Melanocyte of skin (primary cell): ENCODE measurements around the gene LGALS4. TPM values are rescaled to one million over a fixed set of nuclear protein-coding genes. Genes with fewer than 3 reads are reported as not detected.

Experiments
- small RNA-seq, 2 donors: library from RNA; depleted of rRNA; stranded (forward); fragments of <200 nt; gene quantifications; one replicate each; pipeline ENCODE3, GENCODE V24; 2012
- total RNA-seq, 2 donors: library from RNA; depleted of rRNA; stranded (reverse); fragments of >200 nt; gene quantifications; 2 replicates each; pipeline ENCODE4 v1.2.3, GENCODE V29; 2012

LGALS4 gene, protein sequence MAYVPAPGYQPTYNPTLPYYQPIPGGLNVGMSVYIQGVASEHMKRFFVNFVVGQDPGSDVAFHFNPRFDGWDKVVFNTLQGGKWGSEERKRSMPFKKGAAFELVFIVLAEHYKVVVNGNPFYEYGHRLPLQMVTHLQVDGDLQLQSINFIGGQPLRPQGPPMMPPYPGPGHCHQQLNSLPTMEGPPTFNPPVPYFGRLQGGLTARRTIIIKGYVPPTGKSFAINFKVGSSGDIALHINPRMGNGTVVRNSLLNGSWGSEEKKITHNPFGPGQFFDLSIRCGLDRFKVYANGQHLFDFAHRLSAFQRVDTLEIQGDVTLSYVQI
- total RNA-seq = not detected

DNA sequence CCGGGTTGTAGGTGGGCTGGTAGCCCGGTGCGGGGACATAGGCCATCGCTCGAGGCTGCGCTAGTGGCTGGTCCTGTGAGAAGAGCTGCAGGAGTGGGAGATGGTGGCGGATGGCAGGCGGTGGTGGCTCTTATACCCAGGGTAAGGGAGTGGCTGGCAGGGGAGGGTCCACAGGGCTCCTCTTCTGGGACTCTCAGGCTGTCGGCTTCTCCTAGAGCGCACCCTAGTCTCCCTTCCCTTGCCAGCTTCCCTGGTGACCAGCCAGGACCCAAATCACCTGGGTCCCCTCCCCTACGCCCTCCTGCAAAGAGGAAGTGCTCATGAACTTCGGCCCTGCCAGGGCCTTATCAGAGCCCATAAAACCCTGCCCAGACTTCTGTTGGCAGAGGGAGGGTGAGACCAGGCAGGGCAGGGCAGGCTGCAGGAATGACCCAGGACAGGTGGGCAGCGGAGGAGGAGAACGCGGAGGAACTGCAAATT is at the start of gene LGALS4:
Gene LGALS4, minus strand, starts transcription at position 105 of the 480 bp plus-strand sequence. Its CDS starts 59 bp downstream, at position 46.

GRCh38 chr19:38849860-38850435 is 37.2 kb upstream of the LGALS4 start, which contains the start of gene HNRNPL:
HNRNPL (minus strand) TSS chr19:38849986; CDS start chr19:38849966, 20 bp downstream.

DNA sequence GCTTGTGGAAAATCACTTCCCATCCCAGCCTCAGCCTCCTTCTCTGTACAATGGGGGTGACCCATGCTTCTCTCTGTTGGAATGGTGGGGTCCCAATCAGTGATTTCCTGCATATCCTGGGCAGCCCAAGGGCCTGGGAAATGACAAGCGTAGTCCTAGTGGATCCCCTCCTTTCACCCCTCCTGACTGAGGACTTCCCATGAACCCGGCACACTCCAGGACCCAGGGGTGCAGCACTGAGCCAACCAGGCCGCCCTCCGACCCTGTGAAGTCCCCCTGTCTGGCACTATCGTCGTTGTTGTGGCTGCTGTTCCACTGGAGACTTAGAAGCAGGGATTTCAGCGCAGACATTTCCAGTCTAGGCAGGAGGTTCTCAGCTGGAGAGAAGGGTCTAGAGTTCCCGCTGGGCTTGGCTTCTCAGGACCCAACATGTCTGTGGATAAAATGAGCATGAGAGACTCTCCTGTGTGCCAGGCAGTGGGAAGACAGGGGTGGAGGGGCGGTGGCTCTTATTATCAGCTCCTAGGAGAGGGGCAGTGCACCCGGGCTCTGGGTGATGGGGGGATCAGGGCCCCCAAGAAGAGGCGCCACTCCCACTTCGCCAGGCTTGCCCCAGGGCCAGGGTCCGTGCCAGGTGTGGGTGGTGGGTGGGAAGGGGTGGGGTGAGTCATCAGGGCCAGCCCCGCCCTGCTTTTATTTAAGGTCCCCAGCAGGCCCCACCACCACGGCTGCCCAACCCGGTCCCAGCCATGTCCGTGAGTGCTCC is 24.1 kb downstream of the LGALS4 start, which contains the start of gene LGALS7B:
Gene LGALS7B, plus strand, starts transcription at position 723 of the 766 bp plus-strand sequence. Its CDS starts 27 bp downstream, at position 750.

DNA sequence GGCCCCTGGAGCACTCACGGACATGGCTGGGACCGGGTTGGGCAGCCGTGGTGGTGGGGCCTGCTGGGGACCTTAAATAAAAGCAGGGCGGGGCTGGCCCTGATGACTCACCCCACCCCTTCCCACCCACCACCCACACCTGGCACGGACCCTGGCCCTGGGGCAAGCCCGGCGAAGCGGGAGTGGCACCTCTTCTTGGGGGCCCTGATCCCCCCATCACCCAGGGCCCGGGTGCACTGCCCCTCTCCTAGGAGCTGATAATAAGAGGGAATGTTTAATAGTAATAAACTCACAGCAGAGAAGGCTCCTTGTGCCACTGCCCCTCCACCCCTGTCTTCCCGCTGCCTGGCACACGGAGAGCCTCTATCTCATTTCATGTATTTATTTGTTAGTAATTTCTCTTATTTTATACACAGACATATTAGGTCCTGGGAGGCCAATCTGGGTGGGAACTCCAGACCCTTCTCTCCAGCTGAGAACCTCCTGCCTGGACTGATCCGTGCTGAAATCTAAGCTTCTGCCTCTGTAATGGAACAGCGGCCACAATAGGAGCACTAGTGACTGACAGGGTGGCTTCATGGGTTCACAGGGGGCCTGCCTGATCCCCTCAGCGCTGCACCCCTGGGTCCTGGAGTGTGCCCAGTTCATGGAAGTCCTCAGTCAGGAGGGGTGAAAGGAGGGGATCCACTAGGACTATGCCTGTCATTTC is 39.1 kb downstream of the LGALS4 start, which contains the start of gene LGALS7:
Gene LGALS7, minus strand, starts transcription at position 49 of the 709 bp plus-strand sequence. Its CDS starts 25 bp downstream, at position 24.

Small RNA genes within 50 kb of the gene (small RNA-seq; reads per million reads assigned to genes)
- gene RNU6-140P = 0 to 0.09 reads per million in 2 donors

Other genes with a start within 250 kb of the LGALS4 start
- 1 to 10 TPM in 1 of 2 donors, under 1 TPM in 1; 0.33 to 1.4 TPM for gene MAP4K1, start 195.0 kb downstream of the LGALS4 start, total RNA-seq
- gene EIF3K, start 193.8 kb downstream of the LGALS4 start, total RNA-seq = 100 to 1,000 TPM; 277 to 300 TPM
- gene ACTN4, start 165.3 kb downstream of the LGALS4 start, total RNA-seq = 100 to 1,000 TPM; 113 to 200 TPM
- gene CAPN12, start 68.5 kb downstream of the LGALS4 start, total RNA-seq = not detected
- gene LGALS7, start 39.4 kb downstream of the LGALS4 start, total RNA-seq = not detected
- not detected for gene LGALS7B, start 23.7 kb downstream of the LGALS4 start, total RNA-seq
- gene ECH1, start 18.8 kb upstream of the LGALS4 start, total RNA-seq = 10 to 100 TPM; 36.6 to 61.3 TPM
- gene HNRNPL, start 37.0 kb upstream of the LGALS4 start, total RNA-seq = 100 to 1,000 TPM; 191 to 265 TPM
- 1 to 10 TPM; 3.4 to 6.0 TPM for gene RINL, start 65.3 kb upstream of the LGALS4 start, total RNA-seq
- 10 to 100 TPM; 65.6 to 98.4 TPM for gene SIRT2, start 86.7 kb upstream of the LGALS4 start, total RNA-seq
- 10 to 100 TPM; 14.8 to 22.0 TPM for gene NFKBIB, start 87.0 kb upstream of the LGALS4 start, total RNA-seq
- gene CCER2, start 99.2 kb upstream of the LGALS4 start, total RNA-seq = not detected
- 10 to 100 TPM; 29.3 to 34.0 TPM for gene SARS2, start 117.8 kb upstream of the LGALS4 start, total RNA-seq
- 10 to 100 TPM; 33.0 to 76.3 TPM for gene MRPS12, start 118.0 kb upstream of the LGALS4 start, total RNA-seq
- gene FBXO17, start 162.8 kb upstream of the LGALS4 start, total RNA-seq = 10 to 100 TPM; 26.0 to 26.8 TPM
- gene FBXO27, start 219.6 kb upstream of the LGALS4 start, total RNA-seq = 1 to 10 TPM; 3.8 to 4.0 TPM